ENCODE results near the gene CCL23.

- TF ChIP-seq CTCF (optimal IDR thresholded peaks at IDR 0.05 in 1 of 3, IDR thresholded peaks at IDR 0.05 in 1 of 3, conservative IDR thresholded peaks at IDR 0.05 in 1 of 3; ENCODE audit: extremely low read depth in 1 of 3, insufficient read depth in 2 of 3, low read length in 3 of 3) (no peak), EZH2 (IDR thresholded peaks at IDR 0.05; ENCODE audit: low read length) (no peak)
Observed at GRCh38 chr17:36059406-36059805, 41.6 kb upstream of the CCL23 start.
